Activated CD4-positive, alpha-beta T cell treated with anti-CD3 and anti-CD28 coated beads for 4 hours (primary cell): ENCODE data around the gene LMAN2.
"Not testable (repeated sequence)": the region's sequence is repeated elsewhere in the genome, so short reads cannot be mapped to it uniquely, and the experiment has no call there.

Experiments
- DNase-seq, 2 donors: peaks; one replicate each; pipeline ENCODE4 v3.0.0-alpha.2; 2020

LMAN2 gene

DNA sequence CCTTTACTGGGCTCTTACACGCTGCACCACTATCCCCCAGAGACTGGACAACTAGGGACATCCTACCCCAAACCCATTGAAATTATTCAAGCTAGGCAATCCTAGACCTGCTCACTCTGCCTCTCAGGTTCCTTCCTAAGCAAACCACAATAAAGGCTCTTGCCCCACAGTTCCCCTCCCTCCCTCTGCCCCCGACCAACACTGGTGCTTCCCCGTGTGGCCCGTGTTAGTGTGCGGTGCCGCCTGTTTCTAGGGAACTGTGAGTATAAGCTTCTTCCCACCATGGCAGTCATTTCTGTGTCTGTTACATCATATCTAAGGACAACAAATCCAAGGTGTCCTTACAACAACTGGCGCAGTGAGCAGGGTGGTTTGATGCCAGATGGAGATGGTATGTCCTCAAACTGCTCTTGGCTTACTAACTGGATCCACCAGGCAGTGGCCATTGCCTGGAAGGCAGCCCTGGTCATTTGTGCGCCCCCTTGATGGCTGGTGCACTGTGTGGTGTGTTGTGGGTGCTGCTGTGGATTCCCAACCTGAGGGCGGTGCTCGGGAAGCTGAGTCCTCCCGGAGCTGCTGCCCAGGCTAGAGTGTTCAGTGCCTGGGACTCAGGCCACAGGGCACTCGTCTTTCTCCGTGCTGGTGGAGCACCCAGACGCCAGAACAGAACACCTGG is 31.4 kb downstream of the LMAN2 start:
- DNase-seq, result no peak

DNA sequence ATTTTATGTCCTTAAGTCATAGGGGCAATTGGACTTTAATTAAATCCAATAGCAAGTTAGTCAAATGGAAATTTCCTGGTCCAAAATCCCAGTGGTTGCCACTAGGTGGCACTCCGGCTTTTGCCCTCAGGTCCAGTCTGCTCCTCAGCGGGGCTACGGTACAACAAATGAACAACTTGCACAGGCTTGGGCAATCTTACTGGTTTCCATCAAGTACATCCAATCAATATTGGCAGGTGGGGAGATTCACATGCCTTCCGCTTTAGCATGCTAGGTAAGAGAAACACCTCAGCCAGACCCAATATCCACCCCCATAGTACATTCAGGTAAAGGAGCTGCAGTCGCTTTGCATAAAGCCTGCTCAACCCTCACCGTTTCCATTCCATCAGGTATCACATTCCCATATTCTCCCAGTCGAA is 33.5 kb downstream of the LMAN2 start:
- peak; percentile 70 to 75 for DNase-seq

DNA sequence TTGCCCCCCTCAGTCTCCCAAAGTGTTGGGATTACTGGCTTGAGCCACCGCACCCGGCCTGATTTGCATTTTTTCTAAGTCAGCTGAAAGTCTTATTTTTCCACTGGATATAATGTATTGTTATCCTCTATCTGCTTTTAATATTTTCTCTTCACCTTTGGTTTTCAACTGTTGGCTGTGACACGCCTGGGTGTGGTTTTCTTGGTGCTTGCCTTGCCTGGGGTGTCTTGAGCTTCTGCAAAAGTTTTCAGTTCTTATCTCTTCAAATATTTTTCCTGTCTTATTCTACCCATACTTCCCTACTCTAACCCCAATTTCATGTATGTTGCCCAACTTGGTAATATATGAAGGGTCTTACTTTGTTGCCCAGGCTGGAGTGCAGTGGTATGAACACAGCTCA is 35.5 kb downstream of the LMAN2 start:
- DNase-seq, result no peak

DNA sequence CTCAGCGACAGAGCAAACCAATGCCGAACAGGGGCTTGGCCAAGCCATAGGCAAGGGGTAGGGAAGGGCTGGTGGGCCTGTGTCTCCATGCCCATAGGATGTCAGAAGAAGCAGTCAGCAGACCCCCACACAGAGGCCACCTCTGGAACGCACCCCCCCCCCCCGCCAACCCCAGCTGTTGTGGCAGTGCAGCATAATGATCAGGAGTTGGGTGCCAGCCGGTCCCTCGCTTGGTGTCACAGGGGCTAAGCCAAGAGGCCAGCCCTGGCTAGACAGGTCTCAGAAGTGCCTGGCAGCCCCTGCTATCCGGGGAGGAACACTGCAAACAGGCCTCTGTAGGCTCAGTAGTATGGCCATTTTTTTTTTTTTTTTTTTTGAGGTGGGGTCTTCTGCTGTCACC is 36.1 kb downstream of the LMAN2 start:
- no peak for DNase-seq

DNA sequence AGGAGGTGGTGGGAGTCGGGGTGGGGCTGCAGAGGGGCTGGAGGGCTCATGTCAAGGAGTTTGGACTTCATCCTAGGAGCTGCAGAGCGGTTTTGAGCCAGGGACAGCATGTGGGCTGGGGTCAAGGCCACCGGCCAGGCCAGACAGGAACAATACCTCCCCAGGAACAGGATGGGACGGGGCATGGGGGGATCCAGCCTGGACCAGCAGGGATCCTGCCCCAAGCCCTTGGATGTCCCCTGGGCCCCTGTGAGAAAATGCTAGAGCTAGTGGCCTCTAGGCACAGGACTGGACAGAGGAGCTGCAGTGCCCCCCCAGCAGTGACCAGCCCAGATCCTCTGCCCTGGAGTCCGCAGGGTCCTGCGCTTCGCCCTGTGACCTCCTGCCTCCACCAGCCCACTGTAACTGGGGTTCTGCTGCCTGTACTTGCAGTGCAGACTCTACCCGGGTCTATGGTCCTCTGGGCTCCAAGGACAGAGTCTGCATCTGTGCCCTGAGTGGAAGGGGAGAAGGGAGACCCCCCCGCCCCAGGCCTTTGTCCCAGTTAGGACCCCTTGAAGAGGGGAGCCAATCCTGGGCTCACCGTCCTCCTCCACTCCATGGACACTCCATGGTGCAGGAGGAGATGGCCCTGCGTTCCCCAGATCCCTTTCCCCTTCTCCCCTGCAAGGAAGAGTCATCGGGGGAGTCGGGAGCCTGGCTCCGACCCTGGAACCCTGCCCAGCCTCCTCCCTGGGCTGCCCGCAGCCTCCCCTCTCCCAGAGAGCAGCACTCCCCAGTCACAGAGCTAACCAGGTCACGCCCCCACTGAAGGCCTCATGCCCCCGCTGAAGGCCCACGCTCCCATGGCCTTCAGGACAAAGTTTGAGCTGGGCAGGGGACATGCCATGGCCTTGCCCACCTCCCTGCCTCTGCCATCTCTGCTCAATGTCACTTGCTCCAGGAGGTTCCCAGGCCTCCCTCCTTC is 36.8 kb downstream of the LMAN2 start:
- DNase-seq, result no peak

DNA sequence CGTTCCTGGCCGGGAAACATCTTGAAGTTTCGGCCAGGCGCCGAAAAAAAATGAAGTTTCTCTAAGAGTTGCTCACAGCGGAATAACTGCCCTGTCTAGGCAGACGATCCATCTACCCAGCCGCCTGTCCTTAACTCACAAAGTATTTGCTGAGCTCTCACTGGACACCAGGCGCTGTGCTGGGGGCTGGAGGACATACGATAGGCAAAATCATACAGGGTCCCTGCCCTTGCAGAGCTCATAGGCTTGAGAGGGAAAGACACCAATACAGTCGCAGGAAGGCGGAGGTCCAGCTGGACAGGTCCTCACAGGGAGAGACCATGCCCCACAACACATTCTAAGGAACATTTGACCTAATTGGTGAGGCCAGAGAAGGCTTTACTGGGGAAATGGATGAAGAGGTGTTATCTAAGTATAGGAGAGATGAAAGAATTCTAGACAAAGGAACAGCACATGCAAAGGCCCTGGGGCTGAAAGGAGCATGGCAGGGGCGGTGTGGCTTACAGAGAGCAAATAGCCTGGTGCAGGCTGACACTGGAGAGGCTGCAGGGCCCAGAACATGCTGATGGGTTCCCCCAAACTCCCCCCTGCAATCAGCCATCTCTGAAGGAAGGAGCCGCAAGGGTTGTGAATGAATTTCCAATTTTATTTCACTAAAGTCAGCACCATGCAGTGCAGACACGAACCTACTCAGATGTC is 37.8 kb downstream of the LMAN2 start:
- no peak for DNase-seq

DNA sequence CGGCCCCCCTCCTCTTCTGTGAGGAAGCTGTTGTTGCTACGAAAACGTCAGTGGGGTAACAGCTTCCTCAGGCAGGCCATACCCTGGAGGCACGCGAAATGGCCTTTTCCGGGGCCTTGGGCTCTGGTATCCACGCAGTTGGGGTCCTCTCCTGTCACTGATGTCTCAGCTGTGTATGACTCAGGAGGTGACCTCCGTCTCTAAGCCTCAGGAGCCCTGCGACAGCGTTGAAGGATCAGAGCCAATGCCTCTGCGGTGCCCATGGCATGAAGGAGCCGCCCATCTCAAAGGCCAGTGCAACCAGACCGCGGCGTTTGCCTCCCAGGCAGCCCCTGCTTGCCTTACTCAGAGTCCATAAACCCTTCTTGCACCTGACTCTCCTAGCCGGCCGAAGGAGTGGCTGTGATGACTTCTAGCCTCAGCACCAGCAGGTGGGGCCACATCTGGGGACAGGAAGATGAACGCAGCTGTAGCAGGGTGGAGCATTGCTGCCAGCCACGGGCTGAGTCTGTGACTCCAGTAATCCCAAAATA is 38.8 kb downstream of the LMAN2 start:
- DNase-seq, result no peak

DNA sequence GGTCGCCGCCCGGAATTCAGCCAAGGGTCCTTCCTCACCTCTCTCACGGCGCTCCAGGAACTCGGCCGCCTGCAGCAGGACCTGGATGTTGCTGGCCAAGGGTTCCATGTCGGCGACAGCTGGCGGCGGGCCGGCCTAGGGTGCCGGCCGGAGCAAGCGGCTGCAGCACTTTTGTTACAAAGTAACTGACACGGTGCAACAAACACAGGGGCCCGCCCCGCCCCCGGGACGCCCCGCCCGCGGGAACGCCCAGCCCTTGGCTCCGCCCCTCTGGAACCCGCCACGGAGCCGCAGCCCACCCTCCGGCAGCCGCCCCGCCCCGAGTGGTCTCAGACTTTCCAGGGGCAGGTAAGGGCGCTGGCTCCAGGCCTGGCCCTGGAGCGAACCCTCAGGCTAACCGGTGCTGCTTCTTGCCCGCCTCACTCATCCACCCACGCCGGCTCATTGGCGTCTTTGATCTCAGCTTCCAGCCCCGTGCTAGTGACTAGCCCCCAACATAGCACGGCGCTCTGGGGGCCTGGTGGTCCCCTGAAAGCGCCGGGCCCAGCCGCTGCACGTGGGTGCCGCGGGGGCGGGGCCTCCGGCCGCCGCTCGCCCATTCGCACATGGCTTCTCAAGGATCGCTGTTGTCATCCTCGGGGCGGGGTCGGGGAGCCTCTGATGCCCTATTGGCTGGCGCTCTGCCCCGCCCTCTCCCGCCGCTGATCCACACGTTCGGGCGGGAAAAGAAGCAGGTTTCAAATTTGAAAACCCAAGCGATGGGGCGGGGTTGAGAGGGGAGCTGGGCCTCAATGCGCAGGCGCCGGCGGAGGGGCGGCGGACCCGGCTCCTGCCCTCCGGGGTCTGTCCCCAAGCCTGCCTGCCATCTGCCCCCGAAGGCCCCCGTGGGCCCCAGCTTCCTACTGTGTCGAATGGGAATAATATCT is 39.5 kb downstream of the LMAN2 start, which contains the start of gene MXD3:
TSS of gene MXD3 (minus strand) at position 176 of the 926 bp plus-strand sequence. CDS start at position 108, 68 bp downstream.
- DNase-seq, result peak; percentile 95 to 97

DNA sequence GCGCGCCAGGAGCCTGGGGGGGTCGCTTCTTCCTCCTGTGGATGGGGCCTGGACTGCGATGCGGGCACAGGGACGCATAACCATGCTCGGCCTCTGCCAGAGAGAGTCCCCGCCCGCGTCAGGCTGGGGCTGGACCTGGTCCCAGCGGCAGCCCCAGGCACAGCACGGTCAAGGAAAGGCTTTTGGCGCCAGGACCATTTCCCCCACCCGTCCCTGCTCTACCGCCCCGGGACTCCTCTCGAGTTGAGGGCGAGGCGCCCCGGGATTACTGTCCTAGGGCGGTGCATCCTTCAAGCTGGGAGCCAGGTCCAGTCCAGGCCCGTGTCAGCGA is 40.1 kb downstream of the LMAN2 start:
- DNase-seq, result no peak

DNA sequence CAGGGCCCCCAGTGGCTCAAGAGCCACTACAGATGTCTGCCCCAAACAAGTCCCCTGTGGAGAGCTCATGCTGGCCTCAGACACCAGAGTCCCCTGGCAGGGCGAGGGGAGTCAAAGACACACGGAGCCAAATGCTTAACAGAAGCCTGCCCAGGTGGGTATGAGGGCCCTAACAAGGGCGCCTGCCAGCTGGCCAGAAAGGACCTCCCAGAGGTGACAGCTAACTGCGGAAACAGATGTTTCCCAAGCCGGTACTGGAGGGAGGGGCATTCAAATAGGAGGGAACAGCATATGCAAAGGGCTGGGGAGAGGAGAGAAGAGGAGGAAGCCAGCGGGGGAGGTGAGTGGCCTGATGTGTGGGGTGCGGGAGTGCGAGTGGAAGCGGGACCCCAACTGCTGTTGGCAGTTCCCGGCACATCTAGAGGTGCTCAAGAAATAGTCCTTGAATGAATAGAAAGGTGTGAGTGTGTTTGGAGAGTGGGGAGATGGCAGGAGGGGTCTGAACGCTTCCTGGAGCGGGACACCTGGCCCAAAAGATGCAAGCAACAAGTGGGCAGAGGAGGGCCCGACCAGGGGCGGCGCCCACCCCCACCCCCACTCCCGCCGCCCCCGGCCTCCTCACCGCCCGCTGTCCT is 40.6 kb downstream of the LMAN2 start:
- no peak for DNase-seq

DNA sequence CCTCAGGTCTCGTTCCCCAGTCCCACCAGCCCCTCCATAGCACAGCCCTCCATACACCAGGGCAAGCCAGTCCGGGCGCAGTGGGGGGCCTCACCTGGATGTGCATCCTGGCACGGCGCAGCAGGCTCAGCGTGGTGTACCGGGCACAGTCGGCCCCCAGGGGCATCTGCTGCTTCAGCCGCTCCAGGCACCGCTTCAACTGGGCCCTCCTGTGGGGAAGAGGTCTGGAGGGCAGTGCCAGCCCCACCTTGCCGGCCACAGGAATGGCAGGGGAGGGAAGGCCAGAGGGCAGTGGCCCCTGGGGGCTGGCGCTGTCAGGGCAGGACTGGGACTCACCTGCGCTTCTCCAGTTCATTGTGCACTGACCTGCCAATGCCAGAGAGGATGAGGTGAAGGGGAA is 41.1 kb downstream of the LMAN2 start:
- no peak for DNase-seq

DNA sequence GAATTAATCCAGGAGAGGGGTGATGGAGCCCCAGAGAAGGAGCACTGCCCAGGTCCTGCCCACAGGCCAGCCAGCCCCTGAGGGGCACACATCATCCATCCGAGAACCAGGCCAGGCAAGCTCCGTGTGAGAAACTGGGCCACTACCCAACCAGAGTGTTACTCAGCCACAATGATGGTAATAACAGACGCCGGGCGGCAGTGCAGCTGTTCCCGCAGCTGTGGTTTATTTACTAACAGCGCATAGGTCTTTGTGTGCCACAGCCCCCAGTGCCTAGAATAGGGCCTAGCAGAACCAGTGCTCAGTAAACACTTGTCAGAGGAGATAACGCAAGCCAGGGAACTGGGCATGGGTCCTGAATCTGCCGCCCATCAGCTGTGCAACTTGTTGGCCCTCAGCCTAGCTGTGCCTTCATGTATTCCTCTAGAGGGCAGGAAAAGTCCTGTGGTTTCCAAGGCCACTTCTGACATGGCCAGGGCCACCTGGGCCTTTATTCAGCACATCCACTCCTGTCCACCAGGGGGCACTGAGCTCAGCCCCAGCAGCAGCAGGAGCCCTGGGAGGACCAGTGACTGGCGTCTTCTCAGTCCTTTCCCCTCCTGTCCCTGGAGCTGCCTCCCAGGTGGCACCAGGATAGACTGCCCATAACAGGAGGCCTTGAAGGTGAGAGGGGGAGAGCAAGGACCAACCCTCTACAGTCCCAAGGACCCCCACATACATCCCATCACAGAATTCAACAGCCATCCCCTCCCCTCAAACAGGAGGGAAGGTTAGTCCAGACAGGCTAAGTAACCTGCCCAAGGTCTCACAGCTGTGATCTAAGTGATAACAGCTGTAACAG is 41.9 kb downstream of the LMAN2 start:
- DNase-seq, result peak; percentile 70 to 72

DNA sequence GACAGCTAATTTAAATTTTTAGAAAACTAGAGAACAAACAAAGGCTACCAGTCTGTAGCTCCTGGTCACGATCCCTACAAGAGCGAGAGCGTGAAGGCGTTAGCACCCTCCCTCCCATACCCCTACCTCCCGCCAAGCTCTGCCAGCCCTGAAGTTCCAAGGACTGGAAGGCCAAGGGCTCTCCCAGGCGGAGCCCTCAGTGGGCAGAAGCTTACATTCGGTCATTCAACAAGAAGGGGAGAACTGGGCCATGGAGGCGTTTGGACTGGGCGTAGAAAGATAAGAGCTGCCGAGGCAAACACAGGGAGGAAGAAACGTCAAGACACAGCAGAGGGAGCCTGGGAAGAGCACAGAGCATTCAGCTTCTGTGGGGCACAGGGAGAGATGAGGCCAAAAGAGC is 42.7 kb downstream of the LMAN2 start:
- DNase-seq, result no peak

DNA sequence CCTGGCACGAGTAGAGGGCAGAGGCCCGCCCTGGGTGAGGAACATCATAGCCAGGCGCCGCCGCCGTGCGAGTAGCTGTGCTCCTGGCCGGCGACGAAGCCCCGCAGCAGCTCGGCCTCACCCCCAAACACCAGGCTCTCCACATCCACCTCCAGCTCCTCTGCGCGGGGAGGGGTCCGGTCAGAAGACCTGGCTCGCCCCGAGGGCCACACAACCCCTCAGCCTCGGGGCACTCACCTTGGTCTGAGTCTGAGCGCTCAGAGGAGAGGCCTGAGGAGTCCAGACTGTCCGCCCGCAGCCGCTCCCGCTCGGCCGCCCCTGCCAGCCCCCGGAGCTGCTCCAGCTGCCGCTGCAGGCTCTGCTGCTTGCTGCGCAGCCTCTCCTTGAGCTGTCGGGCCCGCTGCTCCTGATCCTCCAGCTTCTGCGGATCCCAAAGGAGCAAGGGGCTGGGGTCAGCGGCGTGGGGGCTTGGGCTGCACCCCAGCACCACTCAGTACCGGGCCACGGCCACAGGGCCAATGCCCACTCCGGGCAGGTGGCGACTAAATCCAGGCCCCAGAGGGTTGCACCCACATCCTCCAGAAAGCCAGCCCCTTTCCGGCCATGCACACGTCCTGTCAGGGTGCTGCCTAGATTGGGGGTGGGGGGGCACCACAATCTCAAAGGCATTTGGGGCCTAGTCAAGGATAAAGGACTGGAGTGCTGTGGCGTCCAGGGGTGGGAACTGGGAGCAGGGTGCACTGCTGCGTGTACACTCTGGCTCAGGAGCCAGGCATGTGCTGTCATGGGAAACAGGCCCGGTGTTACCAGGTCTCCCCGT is 43.7 kb downstream of the LMAN2 start:
- DNase-seq, result no peak

DNA sequence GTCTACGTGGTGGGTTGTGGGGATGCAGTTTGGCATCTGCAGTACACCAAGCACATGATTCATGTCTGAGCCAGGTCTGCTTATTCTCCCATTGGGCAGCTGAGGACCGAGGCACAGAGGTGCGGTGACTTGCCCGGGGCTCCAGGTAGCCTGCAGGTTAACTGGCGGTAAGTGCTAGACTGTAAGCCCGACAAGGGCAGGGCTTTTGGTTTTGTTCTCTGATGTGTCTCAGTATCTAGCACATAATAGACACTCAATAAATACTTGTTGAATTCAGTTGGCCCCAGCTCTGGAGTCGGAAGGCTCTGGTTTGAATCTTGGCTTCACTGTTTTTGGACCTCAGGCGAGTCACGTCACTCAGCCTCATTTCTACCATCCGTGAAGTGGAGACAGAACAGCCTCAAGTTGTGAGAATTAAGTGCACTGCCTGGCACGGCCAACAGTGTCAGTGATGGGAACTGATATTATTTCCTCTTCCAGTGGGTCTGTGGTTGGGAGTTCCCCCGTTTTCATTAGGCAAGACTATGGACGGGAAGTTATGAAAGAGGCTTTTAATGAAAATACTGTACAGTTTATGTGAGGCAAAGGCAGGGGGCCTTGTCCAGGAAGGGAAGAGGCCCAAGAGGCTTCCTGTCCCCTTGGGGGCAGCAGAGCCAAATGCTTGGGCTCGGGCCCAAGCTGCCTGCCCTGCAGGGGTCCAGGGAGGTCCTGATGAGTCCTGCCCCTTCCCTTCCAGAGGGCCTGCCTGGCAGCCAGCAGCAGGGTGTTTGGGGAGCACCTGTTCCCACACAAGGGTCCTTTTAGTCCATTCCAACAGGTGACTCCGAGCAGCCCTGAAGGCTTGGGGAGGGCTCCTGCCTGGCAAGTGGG is 44.6 kb downstream of the LMAN2 start:
- no peak for DNase-seq

DNA sequence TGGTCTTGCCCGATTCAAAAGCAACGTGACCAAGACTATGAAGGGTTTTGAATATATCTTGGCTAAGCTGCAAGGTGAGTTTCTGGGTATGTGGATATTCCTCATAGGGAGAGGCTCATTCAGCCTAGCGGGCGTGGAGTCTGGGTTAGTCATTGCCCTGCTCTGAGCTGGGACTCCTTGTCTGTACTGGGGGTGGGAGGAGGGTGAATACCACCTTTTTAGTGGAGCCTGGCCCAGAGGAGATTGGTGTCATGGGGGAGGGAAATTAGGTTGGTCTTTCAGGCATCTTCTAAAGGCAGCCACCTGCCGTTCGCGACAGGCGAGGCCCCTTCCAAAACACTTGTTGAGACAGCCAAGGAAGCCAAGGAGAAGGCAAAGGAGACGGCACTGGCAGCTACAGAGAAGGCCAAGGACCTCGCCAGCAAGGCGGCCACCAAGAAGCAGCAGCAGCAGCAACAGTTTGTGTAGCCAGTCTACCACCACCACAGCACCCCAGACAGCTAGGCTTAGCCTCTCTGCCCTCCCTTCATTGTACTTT is 45.3 kb downstream of the LMAN2 start:
- DNase-seq, result not testable (repeated sequence)

DNA sequence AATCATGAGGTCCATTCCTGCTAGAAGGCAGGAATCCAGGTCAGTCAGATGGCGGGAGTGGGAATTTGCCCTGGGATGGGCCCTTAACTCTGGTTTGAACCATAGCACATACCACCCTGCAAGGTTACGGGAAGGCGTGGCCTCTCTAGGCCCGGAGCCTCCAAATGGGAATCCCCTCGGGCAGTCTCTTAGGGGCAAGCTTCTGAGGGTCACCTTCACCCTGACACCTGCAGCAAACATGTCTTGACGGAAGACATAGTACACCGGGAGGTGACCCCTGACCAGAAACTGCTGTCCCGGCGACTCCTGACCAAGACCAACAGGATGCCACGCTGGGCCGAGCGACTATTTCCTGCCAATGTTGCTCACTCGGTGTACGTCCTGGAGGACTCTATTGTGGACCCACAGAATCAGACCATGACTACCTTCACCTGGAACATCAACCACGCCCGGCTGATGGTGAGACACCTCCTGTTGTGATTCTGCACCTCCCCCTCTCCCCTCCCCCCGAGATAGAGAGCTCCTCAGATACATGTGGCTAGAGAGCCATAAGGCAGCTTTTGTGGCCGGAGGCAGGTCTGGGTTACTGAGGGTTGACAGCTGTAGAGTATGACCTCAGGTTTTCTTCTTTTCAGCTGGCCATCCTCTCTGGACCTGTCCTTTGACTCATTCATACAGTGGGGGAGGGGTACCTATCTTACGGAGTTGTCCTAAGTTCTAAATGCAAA is 46.9 kb downstream of the LMAN2 start:
- no peak for DNase-seq

DNA sequence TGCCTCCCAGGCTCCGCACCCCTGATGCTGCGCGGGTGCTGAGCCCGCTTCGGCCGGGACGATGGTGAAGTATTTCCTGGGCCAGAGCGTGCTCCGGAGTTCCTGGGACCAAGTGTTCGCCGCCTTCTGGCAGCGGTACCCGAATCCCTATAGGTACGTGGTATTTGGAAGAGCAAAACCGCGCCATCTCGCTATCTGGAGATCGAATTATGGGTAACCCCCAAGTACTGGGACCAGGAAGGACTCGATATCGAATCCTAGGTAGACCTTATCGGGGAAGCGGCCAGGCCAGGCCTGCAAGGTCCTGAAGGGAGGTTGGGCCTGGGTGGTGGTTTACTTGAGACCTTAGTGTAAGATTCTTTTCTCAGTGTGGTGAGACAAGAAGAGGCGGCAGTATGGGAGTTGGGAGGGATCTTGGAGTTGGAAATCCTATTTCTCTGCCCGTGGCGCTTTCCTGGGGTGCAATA is 47.5 kb downstream of the LMAN2 start:
- DNase-seq, result no peak
